Measurements from ENCODE around the gene PLAU. TPM values are rescaled to one million over a fixed set of nuclear protein-coding genes. Genes with fewer than 3 reads are reported as not detected.
A peak's percentile ranks its signal among the peaks of the same experiment; 100 is the strongest.

PLAU gene
- total and polyA plus RNA-seq, 10 of the 15 experiments (the other 5 are each of a cell fraction or from before 2014, with no cell fraction given) = 2.5 to 20.9 (median 11.5) TPM

- TF ChIP-seq ZBTB40 (IDR thresholded peaks at IDR 0.05; ENCODE audit: borderline replicate concordance) = no peak
- TF ChIP-seq SMC3 (IDR thresholded peaks at IDR 0.05; ENCODE audit: borderline replicate concordance, low read length) = peak; percentile 97
- TF ChIP-seq BRCA1 (IDR thresholded peaks at IDR 0.05; ENCODE audit: low read depth, low read length) = no peak
- 0 out of 4 replicates have a peak, but pooled peaks of 1 of the 2 experiments have one; percentile 14 for TF ChIP-seq ETV6 (conservative IDR thresholded peaks at IDR 0.05 in 1 of 2, IDR thresholded peaks at IDR 0.05 in 1 of 2; ENCODE audit: borderline replicate concordance in 1 of 2, low read depth in 1 of 2)
- TF ChIP-seq JUNB (IDR thresholded peaks at IDR 0.05) = no peak
- no peak for TF ChIP-seq NFXL1 (IDR thresholded peaks at IDR 0.05; ENCODE audit: borderline replicate concordance)
- TF ChIP-seq SMAD5 (IDR thresholded peaks at IDR 0.05; ENCODE audit: low read depth) = no peak
- no peak for TF ChIP-seq MAX (IDR thresholded peaks at IDR 0.05; ENCODE audit: low read depth, low read length)
- TF ChIP-seq CTCF (IDR thresholded peaks at IDR 0.05 in 2 of 3, conservative IDR thresholded peaks at IDR 0.05 in 1 of 3; ENCODE audit: control insufficient read depth in 2 of 3, extremely low read depth in 1 of 3, insufficient read depth in 1 of 3, low read depth in 3 of 3, low read length in 3 of 3) = peak; percentile 92 to 99 (median 97)
- no peak for TF ChIP-seq NR2C1 (IDR thresholded peaks at IDR 0.05)
- no peak for TF ChIP-seq CBX5 (IDR thresholded peaks at IDR 0.05; ENCODE audit: low read depth)
- TF ChIP-seq ZNF592 (IDR thresholded peaks at IDR 0.05) = no peak
- TF ChIP-seq SREBF2 (IDR thresholded peaks at IDR 0.05; ENCODE audit: low read length) = no peak
- TF ChIP-seq ZZZ3 (IDR thresholded peaks at IDR 0.05; ENCODE audit: control insufficient read depth, insufficient read length, low read depth) = no peak
- no peak for TF ChIP-seq HCFC1 (IDR thresholded peaks at IDR 0.05; ENCODE audit: low read length)
- no peak for TF ChIP-seq MTA3 (IDR thresholded peaks at IDR 0.05; ENCODE audit: borderline replicate concordance, low read length)
- TF ChIP-seq RELA (IDR thresholded peaks at IDR 0.05; ENCODE audit: borderline replicate concordance, partially characterized antibody) = no peak
- no peak for TF ChIP-seq MTA2 (IDR thresholded peaks at IDR 0.05; ENCODE audit: low read depth)
- no peak for TF ChIP-seq BCL11A (IDR thresholded peaks at IDR 0.05; ENCODE audit: low read depth, low read length)
- no peak for TF ChIP-seq NFYB (IDR thresholded peaks at IDR 0.05; ENCODE audit: insufficient read depth, low read depth, low read length)
- TF ChIP-seq RCOR1 (conservative IDR thresholded peaks at IDR 0.05; ENCODE audit: low read depth, low read length) = no peak
These were observed 29.8 kb downstream of the PLAU start (continued) for GRCh38 chr10:73940634-73941221.

Data from GM12878 (cell line).